ENCODE measurements around the gene IFNL3.
"Not testable (repeated sequence)": the region's sequence is repeated elsewhere in the genome, so short reads cannot be mapped to it uniquely, and the experiment has no call there.

DNA sequence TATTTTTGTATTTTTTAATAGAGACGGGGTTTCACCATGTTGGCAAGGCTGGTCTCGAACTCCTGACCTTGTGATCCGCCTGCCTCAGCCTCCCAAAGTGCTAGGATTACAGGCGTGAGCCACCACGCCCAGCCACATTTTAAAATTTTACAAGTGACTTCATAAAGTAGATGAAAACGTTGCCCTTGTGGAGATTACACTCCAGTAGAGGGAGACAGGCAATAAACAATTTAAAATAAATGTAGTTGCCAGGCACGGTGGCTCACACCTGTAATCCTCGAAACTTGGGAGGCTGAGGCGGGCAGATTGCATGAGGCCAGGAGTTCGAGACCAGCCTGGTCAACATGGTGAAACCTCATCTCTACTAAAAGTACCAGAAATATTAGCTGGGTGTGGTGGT, 25.7 kb downstream of the IFNL3 start:
- TF ChIP-seq, protein P1, sequence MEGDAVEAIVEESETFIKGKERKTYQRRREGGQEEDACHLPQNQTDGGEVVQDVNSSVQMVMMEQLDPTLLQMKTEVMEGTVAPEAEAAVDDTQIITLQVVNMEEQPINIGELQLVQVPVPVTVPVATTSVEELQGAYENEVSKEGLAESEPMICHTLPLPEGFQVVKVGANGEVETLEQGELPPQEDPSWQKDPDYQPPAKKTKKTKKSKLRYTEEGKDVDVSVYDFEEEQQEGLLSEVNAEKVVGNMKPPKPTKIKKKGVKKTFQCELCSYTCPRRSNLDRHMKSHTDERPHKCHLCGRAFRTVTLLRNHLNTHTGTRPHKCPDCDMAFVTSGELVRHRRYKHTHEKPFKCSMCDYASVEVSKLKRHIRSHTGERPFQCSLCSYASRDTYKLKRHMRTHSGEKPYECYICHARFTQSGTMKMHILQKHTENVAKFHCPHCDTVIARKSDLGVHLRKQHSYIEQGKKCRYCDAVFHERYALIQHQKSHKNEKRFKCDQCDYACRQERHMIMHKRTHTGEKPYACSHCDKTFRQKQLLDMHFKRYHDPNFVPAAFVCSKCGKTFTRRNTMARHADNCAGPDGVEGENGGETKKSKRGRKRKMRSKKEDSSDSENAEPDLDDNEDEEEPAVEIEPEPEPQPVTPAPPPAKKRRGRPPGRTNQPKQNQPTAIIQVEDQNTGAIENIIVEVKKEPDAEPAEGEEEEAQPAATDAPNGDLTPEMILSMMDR (IDR thresholded peaks at IDR 0.05) = not testable (repeated sequence)
- not testable (repeated sequence) for TF ChIP-seq ZFX (IDR thresholded peaks at IDR 0.05; ENCODE audit: borderline replicate concordance)

All from 22Rv1 (cell line).